ENCODE data around the gene KMT2E.
"Not testable (repeated sequence)": the region's sequence is repeated elsewhere in the genome, so short reads cannot be mapped to it uniquely, and the experiment has no call there.

The KMT2E gene

GRCh38 chr7:105003275-105003674 is 10.7 kb upstream of the KMT2E start:
- H3K27me3 ChIP-seq = no peaks in the 10 kb centered on the region
- no peak for TF ChIP-seq CTCF (IDR thresholded peaks at IDR 0.05)
- peak overlapping the region; percentile 78 to 100 for H3K27ac ChIP-seq
- no peaks in the 10 kb centered on the region for H3K36me3 ChIP-seq
- intact Hi-C loops (cut with DNase I; ENCODE audit: low total_unique reads) = no loop called here
- peak; percentile 84 to 88 for DNase-seq
- peak overlapping the region; percentile 17 to 23 for H3K4me3 ChIP-seq
- H3K9me3 ChIP-seq = no peaks in the 10 kb centered on the region
- H3K4me1 ChIP-seq = peaks cover 0 to 99% (median 70%) of the 10 kb centered on the region in 4 donors

DNA sequence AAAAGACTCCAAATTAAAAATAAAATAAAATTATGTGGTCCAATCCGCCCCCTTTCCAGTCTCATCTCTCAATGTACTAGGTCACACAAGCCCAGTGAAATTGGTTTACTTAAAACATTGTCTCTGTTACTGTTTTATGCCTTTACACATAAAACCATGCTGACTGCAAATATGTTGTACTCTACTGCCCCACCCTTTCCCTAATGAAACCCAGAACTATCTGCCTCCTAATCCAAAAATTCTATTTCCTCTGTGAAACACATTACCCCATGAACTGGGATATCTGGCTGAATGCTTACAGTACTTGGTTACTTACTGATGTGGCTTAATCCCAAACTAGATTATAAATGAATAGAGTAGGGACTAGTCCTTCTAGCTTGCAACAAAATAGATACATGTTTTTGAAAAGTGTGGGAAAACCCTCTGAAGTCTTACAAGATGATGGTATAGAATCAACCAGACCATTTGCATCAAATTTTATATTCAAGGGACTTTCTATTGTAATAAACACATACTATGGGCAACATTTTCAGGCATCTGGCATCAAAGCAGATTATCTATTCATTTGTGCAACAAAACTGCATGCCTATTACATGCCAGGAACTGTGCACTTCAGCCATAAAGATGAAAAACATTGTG is 10.0 kb upstream of the KMT2E start:
- intact Hi-C loops (cut with DNase I; ENCODE audit: low total_unique reads) = no loop called here

GRCh38 chr7:105005006-105005405 is 9.0 kb upstream of the KMT2E start:
- Histone ChIP-seq H3K4me1 (peaks cover 0 to 97% (median 61%) of the 10 kb centered on the region in 4 donors), H3K27ac (peak overlapping the region; percentile 78 to 100)
- intact Hi-C loops (cut with DNase I; ENCODE audit: low total_unique reads); H3K27me3 ChIP-seq; H3K36me3 ChIP-seq; H3K4me3 ChIP-seq; H3K9me3 ChIP-seq; DNase-seq: not testable (repeated sequence)

More for the DNA sequence above, 10.0 kb upstream of the KMT2E start:
- no peaks in the 10 kb centered on the region for H3K36me3 ChIP-seq
- peak overlapping the region; percentile 78 to 100 for H3K27ac ChIP-seq
- no peaks in the 10 kb centered on the region for H3K9me3 ChIP-seq
- TF ChIP-seq CTCF (IDR thresholded peaks at IDR 0.05) = no peak
- peak overlapping the region in 1 of 2 donors; percentile 23 for H3K4me3 ChIP-seq
- no peaks in the 10 kb centered on the region for H3K27me3 ChIP-seq
- DNase-seq = no peak
- H3K4me1 ChIP-seq = peaks cover 0 to 99% (median 66%) of the 10 kb centered on the region in 4 donors

DNA sequence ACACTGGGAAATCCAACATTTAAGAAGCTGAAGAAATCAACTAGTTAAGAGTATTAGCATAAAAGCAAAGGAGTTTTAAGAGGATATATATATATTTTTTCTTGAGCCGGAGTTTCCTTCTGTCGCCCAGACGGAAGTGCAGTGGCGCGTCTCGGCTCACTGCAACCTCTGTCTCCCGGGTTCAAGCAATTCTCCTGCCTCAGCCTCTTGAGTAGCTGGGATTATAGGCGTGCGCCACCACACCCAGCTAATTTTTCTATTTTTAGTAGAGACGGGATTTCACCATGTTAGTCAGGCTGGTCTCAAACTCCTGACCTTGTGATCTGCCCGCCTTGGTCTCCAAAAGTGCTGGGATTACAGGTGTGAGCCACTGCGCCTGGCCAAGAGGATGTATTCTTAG is 8.5 kb upstream of the KMT2E start:
- H3K9me3 ChIP-seq; H3K27me3 ChIP-seq; H3K4me3 ChIP-seq; intact Hi-C loops (cut with DNase I; ENCODE audit: low total_unique reads); H3K36me3 ChIP-seq; DNase-seq: not testable (repeated sequence)
- Histone ChIP-seq H3K4me1 (peaks cover 0 to 97% (median 61%) of the 10 kb centered on the region in 4 donors), H3K27ac (peak overlapping the region; percentile 78 to 100)

- Histone ChIP-seq H3K27ac (peak overlapping the region; percentile 99 to 100), H3K9me3 (no peaks in the 10 kb centered on the region), H3K4me3 (no peak overlapping the region), H3K4me1 (peaks cover 0 to 91% (median 53%) of the 10 kb centered on the region in 4 donors), H3K36me3 (no peaks in the 10 kb centered on the region), H3K27me3 (no peaks in the 10 kb centered on the region)
- TF ChIP-seq CTCF (IDR thresholded peaks at IDR 0.05) = no peak
- intact Hi-C loops (cut with DNase I; ENCODE audit: low total_unique reads) = no loop called here
- DNase-seq = no peak
Observed at GRCh38 chr7:105006367-105007136, 7.5 kb upstream of the KMT2E start.

GRCh38 chr7:105007298-105007697 is 6.7 kb upstream of the KMT2E start:
- Histone ChIP-seq H3K27ac (peak overlapping the region; percentile 99 to 100), H3K36me3 (no peaks in the 10 kb centered on the region), H3K4me1 (peaks cover 0 to 84% (median 46%) of the 10 kb centered on the region in 4 donors), H3K9me3 (no peaks in the 10 kb centered on the region), H3K27me3 (no peaks in the 10 kb centered on the region), H3K4me3 (no peak overlapping the region)
- no peak for TF ChIP-seq CTCF (IDR thresholded peaks at IDR 0.05)
- intact Hi-C loops (cut with DNase I; ENCODE audit: low total_unique reads) = no loop called here
- no peak for DNase-seq
